Suppressor macrophage treated with lipopolysaccharide for 4 hours (primary cell): Measurements from ENCODE around the gene C5orf63.
A peak's percentile ranks its signal among the peaks of the same experiment; 100 is the strongest.
"Not testable (repeated sequence)": the region's sequence is repeated elsewhere in the genome, so short reads cannot be mapped to it uniquely, and the experiment has no call there.

Experiments
- DNase-seq: peaks from one replicate; pipeline ENCODE4 v3.0.0-alpha.2; 2020

Gene C5orf63

DNA sequence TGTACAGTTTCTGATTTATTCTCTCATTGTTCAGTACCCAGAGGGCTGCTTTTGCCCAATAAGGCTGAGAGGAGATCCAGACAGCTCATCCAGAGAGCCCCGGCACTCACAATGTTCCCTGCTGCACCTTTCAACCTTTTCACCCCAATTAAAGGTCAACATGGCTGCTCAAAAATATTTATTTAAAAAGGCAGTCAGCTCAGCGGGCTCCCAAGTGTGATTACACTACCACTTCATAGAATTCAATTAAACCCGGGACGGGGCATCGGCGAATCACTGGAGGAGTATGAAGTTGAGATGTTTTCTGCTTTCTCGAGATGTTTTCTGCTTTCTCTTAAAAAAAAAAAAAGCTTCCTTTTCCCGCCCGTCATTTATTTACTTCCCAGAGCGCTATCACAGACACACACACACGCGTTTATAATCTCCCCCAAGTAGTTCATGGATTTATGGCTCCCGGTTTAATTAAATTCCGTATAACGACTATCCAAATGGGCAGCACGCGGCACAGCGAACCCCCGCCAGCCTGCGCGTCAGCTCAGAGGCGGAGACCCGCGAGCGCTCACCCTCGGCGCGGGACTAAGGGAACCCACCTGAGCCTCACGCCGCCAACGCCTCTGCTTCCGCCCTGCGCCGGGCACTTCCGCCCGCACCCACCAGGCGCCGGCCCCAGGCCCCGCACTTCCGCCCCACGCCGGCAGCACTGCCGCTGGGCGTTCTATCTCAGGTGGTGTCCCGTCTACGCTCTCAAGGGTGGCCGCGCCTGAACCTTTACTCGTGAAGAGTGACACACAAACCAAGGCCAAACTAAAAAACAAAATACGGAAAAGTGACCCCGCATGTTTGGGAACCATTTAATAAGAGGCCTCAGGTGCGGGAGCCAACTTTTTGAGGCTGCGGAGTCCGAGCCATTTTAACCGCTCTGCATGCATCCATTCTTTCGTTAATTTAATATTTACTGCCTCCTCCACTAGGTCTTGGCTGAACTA is at the start of gene C5orf63:
TSS of gene C5orf63 (minus strand) at position 642 of the 986 bp plus-strand sequence. CDS start 14,507 bp downstream, outside the sequence.
- no peak for DNase-seq

DNA sequence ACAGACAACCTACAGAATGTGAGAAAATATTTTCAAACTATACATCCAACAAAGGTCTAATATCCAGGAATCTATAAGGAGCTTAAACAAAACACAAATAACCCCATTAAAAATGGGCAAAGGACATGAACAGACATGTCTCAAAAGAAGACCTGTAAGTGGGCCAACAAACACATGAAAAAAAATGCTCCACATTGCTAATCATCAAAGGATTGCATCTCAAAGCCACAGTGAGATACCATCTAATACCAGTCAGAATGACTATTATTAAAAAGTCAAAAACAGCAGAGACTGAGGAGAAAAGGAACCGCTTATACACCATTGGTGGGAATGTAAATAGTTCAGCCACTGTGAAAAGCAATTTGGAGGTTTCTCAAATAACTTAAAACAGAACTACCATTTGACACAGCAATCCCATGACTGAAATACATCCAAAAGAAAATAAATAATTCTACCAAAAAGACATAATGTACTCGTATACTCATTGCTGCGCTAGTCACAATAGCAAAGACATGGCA is 39.1 kb upstream of the C5orf63 start:
- DNase-seq: no peak

DNA sequence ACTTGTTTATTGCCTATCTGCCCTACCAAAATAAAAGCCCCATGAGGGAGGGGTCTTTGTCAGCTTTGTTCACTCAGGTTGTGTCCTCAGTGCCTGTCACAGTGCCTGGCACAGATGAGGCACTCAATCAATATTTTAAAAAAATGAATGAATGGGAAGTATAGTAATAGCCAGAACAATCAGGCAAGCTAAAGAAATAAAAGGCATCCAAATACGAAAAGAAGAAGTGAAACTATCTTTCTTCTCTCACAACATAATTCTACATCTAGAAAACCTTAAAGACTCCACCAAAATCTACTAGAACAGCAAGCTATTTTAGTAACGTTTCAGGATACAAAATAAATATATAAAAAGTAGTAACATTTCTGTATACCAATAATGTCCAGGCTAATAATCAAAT is 37.8 kb upstream of the C5orf63 start:
- no peak for DNase-seq

DNA sequence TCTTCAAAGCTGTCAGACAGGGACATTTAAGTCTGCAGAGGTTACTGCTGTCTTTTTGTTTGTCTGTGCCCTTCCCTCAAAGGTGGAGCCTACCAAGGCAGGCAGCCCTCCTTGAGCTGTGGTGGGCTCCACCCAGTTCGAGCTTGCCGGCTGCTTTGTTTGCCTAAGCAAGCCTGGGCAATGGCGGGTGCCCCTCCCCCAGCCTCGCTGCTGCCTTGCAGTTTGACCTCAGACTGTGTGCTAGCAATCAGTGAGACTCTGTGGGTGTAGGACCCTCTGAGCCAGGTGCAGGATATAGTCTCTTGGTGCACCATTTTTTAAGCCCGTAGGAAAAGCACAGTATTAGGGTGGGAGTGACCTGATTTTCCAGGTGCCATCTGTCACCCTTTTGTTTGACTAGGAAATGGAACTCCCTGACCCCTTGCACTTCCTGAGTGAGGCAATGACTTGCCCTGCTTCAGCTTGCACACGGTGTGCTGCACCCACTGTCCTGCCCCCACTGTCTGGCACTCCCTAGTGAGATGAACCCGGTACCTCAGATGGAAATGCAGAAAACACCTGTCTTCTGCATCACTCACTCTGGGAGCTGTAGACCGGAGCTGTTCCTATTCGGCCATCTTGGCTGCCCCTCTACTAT is 35.4 kb upstream of the C5orf63 start:
- DNase-seq: not testable (repeated sequence)

DNA sequence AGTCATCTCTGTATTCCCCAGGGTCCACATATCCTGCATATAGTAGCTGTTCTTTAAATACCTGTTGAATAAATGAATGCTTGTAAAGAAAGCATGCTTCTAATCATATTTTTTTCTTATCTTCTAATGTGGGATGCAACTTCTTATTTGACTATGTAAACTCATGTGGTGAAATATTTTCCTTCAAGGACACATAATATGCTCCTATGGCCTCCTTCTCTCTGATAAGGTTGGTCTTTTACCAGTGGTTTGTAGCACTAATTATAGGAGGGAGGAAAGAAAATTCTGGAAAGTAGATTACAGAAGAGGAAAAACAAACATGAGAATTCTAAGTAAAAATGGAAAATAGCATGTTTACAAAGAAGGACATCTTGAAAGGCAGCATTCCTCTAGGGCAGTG is 28.6 kb upstream of the C5orf63 start:
- DNase-seq: no peak

DNA sequence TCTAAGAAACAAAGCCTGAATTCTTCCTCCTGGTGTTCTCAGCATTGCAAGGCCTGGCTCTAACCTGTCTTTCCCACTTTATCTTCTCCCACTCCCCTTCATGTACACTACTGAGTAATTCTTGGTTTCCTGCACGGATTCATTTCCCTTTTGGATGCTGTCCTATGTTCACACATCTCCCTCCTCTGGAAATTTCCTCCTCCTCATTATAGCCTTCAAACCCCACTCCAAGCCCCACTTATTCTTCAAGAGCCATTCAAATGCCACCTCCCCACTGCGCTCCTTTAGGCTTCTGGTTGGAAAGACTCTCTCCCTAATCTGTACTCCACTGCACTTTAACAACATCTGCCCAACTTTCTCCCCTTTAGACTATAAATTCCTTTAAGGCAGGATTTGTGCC is 28.2 kb upstream of the C5orf63 start:
- DNase-seq: no peak

DNA sequence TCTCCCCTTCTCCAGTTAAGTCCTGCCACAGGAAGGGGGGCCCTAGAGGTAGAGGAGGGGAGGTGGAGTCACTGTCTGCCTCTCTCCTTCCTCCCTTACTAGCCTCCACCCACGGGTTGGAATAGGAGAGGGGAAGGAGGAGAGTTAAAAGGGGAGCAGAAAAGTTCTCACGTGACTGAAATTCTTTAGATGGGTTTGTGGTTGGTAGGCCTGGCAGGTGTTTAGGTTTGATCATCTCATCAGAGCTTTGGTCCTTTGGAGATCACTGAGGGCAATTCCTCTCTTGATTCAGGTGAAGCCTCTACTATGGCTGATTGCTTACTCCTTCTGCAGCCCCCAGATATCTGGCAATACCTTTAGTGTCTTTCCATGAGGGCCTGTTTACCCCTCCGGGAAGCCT is 24.9 kb upstream of the C5orf63 start:
- DNase-seq: no peak

DNA sequence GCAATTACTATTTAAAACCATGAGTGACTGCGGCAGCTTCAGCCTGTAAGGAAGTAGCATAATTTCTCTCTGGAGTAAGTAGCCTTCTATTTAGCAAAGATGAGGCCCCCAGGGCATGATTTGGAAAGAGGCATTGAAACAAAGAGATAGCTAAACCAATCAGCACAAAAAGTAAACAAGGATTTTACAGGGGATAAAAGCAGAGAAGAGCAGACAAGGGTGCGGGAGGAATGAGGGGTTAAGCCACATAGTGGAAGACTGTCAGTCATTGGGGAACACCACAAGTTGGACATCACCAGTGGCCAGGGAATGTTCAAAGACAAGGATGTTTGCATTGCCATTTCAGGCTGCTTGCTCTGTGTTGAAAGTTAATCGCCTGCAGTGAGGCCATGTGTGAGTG is 24.0 kb upstream of the C5orf63 start:
- DNase-seq: no peak

DNA sequence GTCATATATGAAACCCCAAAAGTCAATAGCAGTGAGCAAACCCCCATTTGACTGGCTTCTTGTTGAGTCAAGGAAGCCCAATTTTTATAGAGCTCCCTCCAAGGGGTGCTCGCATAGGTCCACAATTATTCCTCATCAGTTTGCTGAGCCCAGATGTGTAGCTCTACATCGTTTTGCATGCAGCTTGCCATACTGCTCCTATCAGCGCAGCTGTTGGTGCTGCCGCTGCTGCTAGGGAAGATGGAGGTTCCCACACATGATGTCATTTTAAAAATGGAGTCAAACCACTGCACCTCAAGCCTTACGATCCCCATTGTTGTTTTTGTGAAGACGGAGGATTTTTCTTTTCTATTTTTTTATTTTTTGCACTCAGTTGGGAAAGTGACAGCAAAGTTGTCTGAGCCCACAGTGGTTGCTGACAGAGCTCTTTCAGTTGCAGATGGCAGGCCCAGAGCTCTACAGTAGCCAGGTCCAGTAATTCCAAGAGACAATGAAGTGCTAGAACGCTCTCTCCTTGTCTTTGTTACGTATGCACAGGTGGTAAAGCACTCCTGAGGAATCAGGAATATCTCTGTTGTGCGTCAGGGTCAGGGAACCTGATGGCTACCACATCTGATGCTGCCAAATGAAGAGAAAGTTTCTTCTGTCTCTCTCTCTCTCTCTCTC is 23.2 kb upstream of the C5orf63 start:
- DNase-seq: no peak

DNA sequence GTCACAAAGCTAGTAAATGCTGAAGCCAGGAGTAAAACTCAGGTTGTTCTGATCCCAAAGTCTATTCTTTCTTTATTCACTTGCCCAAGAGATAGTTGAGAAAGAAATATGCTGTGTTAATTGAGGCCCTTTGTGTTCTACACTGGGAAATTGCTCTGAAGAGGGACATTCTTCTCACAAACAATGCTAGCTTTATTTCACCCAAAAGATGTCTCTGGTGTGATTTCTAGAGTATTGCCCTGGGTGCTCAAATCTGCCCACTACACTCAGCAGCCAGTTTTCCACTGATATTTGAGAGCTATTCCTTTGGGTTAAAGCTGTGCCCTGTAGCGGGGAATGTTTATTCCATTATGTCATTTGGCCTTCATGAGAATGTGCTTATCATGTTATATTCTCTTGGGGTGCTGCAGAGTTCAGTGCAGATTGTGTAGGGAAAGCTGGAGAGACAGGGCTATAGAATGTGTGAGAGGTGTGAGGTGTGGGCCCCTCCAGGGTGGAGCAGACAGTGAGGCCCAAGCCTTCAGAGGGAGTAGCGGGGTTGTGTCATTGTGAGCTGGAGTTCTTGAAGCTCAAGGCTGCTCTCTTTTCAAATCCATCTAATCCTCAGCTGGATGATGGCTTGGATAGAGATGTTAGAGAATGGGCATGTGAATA is 21.0 kb upstream of the C5orf63 start:
- DNase-seq: no peak

DNA sequence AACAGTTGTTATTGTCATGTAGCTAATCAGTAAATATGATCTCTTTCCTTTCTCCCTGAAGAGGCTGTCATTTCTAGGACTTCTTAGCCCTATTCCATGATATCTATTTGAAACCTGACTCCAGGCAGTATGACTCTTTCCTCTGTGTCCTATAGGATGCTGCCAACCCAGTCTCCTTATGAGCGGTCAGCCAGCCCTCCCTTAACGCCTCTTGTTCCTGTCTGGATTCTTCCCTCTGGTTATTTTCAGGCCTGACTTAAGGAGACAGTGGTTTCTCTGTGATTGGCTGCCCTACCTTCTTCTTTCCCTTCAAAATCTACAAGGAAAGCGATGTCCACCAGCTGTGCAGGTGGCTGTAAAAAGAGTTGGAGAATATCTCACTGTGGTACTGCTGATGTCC is 19.4 kb upstream of the C5orf63 start:
- no peak for DNase-seq

DNA sequence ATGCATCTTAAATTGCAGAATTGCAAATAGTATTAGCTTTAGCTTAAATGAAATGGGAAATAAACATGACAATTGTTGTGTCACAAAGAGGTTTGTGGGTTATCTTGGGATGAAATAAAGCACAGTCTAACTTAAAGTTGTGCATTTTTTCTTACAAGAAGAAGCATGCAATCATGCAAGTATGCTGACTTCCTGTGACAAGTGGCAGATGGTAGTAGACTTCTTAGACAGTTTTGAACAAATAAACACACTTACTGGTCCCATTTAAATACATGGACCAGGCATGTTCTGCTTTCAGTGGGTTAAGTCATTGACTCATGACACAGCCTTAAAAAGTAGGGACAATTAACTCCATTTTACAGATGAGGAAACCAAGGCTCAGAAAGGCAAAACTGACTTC is 15.9 kb upstream of the C5orf63 start:
- DNase-seq: peak; percentile 31

DNA sequence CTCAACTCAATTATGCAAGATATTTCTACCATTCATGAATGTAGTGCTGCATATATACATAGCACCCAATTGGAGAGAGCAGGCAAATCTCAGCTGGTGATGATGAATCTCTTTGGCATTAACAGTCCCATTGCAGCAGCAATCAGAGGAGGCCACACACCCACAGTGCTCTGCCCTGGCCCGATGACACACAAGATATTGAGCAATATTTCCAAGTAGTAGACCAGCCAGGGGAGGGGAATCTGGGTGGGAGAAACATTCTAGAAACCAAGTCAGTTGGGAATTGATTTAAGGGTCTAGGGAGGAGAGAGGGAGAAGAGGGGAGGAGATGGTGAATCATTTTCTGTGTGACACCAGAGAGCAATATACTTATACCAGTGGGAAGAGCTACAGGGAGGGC is 14.9 kb upstream of the C5orf63 start:
- DNase-seq: peak; percentile 85

DNA sequence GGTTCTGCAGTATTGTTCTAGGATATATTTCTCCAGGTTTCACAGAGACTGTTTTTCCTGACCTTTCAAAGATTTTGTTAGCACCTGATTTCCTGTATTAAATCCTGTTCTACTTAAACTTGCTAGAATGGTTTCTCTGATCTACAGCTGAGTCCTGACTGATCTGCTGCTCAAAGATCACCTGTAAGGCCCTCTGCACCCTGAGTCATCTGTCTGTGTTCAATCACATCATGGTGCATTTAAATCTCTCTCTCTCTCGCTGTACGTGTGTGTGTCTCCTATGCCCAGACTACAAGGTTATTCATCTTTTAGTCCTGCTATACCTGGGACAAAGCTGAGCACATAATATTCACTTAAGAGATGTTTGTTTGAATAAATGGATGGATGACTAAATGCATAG is 13.3 kb upstream of the C5orf63 start:
- DNase-seq: no peak

DNA sequence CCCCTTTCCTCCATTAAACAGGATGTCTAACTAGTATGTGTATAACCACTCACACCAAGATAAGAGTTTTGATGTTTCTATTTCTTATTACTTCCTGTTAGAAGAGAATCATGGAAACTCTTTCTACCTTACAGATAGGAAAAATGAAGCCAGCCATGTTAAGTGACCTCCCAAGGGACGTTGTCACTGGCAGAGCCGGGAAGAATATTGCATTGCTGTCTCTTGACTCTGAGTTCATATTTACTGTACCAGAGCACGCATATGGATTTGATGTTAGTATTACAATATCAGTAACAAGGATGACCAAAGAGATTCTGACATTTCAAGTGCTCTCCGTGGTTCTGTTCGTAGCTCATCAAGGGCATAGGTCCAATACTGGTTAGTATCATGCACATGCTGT is 12.5 kb upstream of the C5orf63 start:
- no peak for DNase-seq

DNA sequence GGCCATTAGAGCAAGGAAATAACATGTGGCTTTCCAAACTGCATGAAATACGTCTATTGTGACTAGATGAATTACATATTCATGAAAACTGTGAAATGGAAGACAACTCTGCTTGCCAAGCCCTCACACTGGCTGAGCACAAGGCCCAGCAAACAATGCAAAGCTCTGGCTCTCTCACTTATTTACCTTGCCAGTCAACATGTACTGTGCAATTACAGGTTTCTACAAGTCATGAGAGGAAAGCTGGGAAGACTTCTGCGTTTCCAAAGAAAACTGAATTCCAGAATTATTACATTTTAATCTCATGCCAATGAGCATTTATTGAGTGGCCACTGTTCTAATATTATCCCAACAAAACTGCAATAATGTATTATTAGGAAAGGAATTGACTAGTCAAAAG is 12.1 kb upstream of the C5orf63 start:
- DNase-seq: no peak

DNA sequence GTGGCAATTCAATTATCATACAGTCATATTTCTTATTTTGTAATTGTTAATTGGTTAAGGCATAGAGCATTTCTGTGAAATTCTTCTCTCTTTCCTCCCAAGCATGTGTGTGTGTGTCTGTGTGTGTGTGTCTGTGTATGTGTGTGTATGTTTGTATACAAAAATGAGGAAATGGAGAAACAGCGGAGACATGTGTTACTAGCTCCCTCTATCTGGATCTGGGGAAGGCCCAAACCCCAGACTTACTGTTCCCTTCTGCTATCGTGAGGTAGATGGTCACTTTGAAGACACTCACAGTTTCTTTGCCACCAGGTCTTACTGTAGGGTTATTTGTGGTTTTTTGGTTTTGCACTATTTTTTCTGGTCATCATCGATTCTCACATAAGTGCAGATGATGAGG is 11.4 kb upstream of the C5orf63 start:
- DNase-seq: no peak

DNA sequence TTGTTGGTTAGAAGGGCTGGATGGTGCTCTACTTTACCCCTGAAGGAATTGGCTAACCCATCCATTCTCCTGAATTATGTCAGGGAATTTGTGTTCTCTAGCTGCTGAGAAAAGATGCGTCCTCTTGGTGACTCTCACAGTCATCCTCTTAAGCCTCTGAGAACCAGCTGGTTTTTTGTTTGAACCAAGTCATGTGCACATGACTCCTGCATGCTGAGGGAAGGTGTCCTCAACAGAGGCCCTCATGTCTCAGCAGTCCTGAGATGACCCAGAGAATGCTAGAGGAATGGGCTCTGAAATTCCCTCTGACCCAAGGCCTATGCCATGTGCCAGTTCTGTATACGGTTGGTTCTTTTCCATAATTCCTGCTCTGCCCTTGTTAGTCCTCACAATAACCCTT is 10.4 kb upstream of the C5orf63 start:
- peak; percentile 40 for DNase-seq

DNA sequence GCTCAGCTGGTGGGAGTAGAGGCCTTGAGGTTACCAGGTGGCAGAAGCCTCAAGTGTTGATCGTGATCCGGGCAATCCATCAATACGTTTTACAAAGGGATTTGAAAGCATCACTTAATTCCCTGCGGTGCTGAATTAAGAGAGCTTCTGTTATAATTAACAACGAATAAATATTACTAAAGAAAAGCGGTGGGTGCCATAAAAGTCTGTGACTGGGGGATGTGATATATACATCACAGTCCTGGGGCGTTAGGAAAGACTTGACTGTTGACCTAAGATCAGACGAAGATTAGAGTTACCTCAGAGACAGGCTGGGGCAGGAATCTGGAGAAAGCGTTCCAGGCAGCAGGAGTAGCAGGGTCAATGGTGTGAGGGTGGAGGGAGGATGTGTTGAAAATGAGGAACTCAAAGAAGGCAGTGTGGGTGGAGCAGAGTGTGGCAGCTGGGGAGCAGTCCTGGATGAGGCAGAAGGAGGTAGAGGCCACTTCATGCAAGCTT is 6.7 kb upstream of the C5orf63 start:
- DNase-seq: peak; percentile 65

DNA sequence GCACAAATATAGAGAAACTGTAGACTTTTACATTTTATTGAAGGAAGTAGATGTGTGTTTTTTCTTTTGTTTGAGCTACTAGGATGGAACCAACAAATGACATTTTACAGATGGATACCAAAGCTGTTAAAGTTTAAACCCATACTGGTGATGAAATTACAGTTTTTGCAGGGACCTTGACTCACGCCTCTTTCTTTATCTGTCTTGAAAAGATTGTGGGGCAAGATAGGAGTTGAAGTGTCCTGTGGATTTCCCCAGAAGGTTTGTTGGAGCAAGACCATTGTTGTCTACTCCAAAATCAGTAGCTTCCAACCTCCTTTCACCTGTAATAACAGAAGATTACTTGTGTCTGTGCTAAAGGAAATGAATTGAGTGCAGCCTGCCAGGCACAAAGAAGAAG is 4.1 kb upstream of the C5orf63 start:
- DNase-seq: no peak

DNA sequence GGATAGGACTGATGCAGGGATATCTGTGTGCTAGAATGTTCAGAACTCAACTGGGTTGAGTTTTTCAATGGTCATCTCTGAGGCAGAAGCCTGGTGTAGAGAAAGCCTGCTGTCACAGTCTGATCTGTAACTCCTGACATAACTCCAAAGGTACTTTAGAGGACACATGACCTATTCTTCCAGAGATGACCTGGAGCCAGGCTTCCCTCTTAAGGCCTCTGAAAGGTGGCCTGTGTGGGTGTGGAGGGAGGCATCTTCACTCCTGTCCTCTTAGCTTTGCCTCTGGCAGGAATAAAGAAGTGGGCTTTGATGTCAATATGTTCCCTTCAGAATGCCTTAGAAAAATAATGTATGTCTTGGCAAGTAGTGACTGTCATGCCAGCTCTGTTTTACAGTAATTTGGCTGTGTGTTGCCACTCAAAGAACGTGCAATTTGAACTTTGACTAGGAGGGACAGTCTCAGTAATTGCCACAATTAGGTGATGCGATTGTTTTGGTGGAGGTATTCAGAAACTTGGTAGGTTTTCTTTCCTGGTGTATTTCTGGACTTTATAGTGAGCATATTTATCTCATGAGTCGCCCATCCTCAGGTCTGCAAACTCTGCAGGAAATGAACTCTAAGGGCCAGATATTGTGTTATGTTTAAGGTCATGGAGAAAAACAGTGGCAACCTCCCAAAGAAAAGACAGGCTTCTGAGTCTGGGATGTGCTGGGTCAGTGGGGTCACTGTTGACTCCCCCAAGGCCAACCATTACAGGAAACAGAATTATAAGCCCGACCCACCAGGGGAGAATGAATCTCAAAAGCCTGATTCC is 3.2 kb upstream of the C5orf63 start:
- no peak for DNase-seq

DNA sequence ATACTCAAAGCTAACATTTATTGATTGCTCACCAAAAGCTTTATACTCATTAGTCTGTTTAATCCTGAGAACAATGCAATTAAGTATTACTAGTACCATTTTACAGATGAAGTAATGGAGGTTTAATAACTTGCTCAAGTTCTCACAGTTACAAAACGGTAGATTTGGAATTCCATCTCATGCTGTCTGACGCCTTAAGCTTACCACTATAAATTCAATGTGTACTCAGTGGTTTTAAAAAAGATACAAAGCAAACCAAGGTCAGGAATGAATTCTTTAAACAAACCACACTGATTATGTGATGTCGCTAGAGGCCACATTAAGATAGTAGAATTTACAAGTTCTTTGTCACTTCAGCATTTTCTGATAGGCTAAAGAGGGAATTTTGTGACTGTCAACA is 1.2 kb upstream of the C5orf63 start:
- DNase-seq: no peak
